Measurements from ENCODE around the gene PLK5.

Gene PLK5

GRCh38 chr19:1568320-1569019 is 44.6 kb downstream of the PLK5 start, which contains the start of gene MEX3D:
MEX3D (minus strand) TSS chr19:1568325; CDS start chr19:1568058, 267 bp downstream.
- Histone ChIP-seq H3K4me3 (replicated peaks; ENCODE audit: insufficient read depth, low read length) (peak within 1 kb of the TSS; percentile 31), H3K27me3 (ENCODE audit: insufficient read depth, poor library complexity, severe bottlenecking) (no peaks in the 10 kb centered on the region), H3K27ac (replicated peaks) (no peak within 1 kb of the TSS)
- TF ChIP-seq GABPA (IDR thresholded peaks at IDR 0.05; ENCODE audit: low read depth) (no peak), REST (IDR thresholded peaks at IDR 0.05; ENCODE audit: insufficient replicate concordance, low read depth) (peak; percentile 17), SPI1 (IDR thresholded peaks at IDR 0.05; ENCODE audit: borderline replicate concordance, low read depth) (no peak), CTCF (IDR thresholded peaks at IDR 0.05; ENCODE audit: insufficient read depth, low read length) (no peak), POLR2AphosphoS5 (IDR thresholded peaks at IDR 0.05; ENCODE audit: low read depth) (no peak)
- DNase-seq (ENCODE audit: low read depth in 1 of 2, low spot score in 1 of 2), result peak; percentile 45 to 47

DNA sequence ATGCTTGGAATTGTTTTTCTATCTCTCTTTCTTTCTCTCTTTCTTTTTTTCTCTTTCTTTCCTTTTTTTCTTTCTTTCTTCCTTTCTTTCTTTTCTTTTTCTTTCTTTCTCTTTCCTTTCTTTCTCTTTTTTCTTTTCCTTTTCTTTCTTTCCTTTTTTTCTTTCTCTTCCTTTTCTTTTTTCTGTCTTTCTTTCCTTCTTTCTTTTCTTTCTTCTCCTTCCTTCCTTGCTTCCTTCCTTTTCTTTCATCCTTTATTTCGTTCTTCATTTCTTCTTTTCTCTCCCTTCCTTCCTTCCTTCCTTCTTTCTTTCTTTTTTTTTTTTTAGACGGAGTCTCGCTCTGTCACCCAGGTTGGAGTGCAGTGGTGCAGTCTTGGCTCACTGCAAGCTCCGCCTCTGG is 46.1 kb downstream of the PLK5 start:
- TF ChIP-seq POLR2AphosphoS5 (IDR thresholded peaks at IDR 0.05; ENCODE audit: low read depth), result no peak
- no peak for TF ChIP-seq GABPA (IDR thresholded peaks at IDR 0.05; ENCODE audit: low read depth)
- no peak for TF ChIP-seq REST (IDR thresholded peaks at IDR 0.05; ENCODE audit: insufficient replicate concordance, low read depth)
- no peak for TF ChIP-seq SPI1 (IDR thresholded peaks at IDR 0.05; ENCODE audit: borderline replicate concordance, low read depth)
- TF ChIP-seq CTCF (IDR thresholded peaks at IDR 0.05; ENCODE audit: insufficient read depth, low read length), result no peak
- Histone ChIP-seq H3K4me3 (replicated peaks; ENCODE audit: insufficient read depth, low read length) (no peak overlapping the region), H3K27me3 (ENCODE audit: insufficient read depth, poor library complexity, severe bottlenecking) (no peaks in the 10 kb centered on the region), H3K27ac (replicated peaks) (no peak overlapping the region)
- no peak for DNase-seq (ENCODE audit: low read depth in 1 of 2, low spot score in 1 of 2)

DNA sequence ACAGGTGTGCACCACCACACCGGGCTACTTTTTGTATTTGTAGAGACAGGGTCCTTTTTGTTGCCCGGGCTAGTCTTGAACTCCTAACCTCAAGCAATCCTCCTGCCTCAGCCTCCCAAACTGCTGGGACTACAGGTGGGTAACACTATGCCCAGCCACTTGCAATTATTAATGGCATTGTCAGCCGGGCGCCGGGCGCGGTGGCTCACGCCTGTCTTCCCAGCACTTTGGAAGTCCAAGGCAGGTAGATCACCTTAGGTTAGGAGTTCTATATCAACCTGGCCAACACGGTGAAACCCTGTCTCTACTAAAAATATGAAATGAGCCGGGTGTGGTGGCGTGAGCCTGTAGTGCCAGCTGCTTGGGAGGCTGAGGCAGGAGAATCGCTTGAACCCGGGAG is 47.0 kb downstream of the PLK5 start:
- H3K27ac ChIP-seq (replicated peaks), result no peak overlapping the region
- H3K27me3 ChIP-seq (ENCODE audit: insufficient read depth, poor library complexity, severe bottlenecking), result no peaks in the 10 kb centered on the region
- TF ChIP-seq POLR2AphosphoS5 (IDR thresholded peaks at IDR 0.05; ENCODE audit: low read depth) (no peak), SPI1 (IDR thresholded peaks at IDR 0.05; ENCODE audit: borderline replicate concordance, low read depth) (no peak), REST (IDR thresholded peaks at IDR 0.05; ENCODE audit: insufficient replicate concordance, low read depth) (no peak), CTCF (IDR thresholded peaks at IDR 0.05; ENCODE audit: insufficient read depth, low read length) (no peak), GABPA (IDR thresholded peaks at IDR 0.05; ENCODE audit: low read depth) (no peak)

More for the DNA sequence above, 47.0 kb downstream of the PLK5 start:
- DNase-seq (ENCODE audit: low read depth in 1 of 2, low spot score in 1 of 2), result no peak
- H3K4me3 ChIP-seq (replicated peaks; ENCODE audit: insufficient read depth, low read length), result no peak overlapping the region

Data from HL-60 (cell line).